ENCODE results near the gene EGR1. TPM values are rescaled to one million over a fixed set of nuclear protein-coding genes. Genes with fewer than 3 reads are reported as not detected.

Gene EGR1
- total RNA-seq, 4 donors from 2014 or later, result 12.0 to 37.3 (median 15.6) TPM

DNA sequence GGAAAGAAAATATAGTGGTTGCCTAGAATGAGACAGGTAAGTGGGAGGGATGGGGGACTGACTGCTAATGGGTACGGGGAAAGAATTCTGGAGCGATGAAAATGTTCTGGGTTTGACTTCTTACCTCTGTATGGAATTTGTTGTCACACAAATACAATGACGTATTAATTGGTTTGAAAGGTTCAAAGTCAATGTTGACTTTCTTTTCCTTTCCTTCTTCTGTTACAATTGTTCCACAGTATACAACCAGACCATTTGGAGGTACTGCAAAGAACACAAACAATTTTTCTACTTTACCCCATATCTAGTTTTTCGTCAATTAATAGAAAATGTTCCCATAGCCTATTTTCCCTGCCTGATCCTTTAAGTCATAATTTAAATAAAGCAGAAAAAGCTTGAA lies 52.2 kb downstream of the EGR1 start:
- no peak overlapping the region for H3K4me3 ChIP-seq
- H3K36me3 ChIP-seq, result peaks cover 9 to 62% of the 10 kb centered on the region in 2 donors
- H3K9me3 ChIP-seq, result no peaks in the 10 kb centered on the region
- ATAC-seq, result no peak
- WGBS, 2 donors (ENCODE audit: low coverage in 1 of 2), result 91 to 92% methylated on average over 4 of the region's 4 CpGs
- H3K27ac ChIP-seq, result no peak overlapping the region
- peaks cover 0 to 15% (median 0%) of the 10 kb centered on the region in 3 donors for H3K4me1 ChIP-seq
- no peaks in the 10 kb centered on the region for H3K27me3 ChIP-seq
- TF ChIP-seq POLR2AphosphoS5 (IDR thresholded peaks at IDR 0.05) (no peak), EP300 (IDR thresholded peaks at IDR 0.05) (no peak), CTCF (IDR thresholded peaks at IDR 0.05) (no peak), POLR2A (IDR thresholded peaks at IDR 0.05) (no peak)

Small RNAs within 50 kb of the gene (small RNA-seq; reads per million reads assigned to genes)
- 0 reads per million in 4 donors for gene AC113403.1

Other genes with a start within 250 kb of the EGR1 start
- 1 to 10 TPM in 3 of 4 donors, under 1 TPM in 1; 0.40 to 6.4 (median 1.7) TPM for gene GFRA3, start 190.9 kb upstream of the EGR1 start, total RNA-seq
- gene CDC25C, start 133.7 kb upstream of the EGR1 start, total RNA-seq, result under 1 TPM in 1 of 4 donors, not detected in 3; 0.45 TPM
- gene FAM53C, start 127.2 kb upstream of the EGR1 start, total RNA-seq, result 10 to 100 TPM; 26.3 to 30.5 (median 29.8) TPM
- gene KDM3B, start 112.8 kb upstream of the EGR1 start, total RNA-seq, result 10 to 100 TPM; 63.4 to 94.0 (median 77.8) TPM
- 10 to 100 TPM; 16.7 to 45.8 (median 26.3) TPM for gene REEP2, start 26.4 kb upstream of the EGR1 start, total RNA-seq
- gene ETF1, start 77.8 kb downstream of the EGR1 start, total RNA-seq, result 100 to 1,000 TPM; 108 to 163 (median 127) TPM
- gene HSPA9, start 109.9 kb downstream of the EGR1 start, total RNA-seq, result 100 to 1,000 TPM; 201 to 367 (median 267) TPM